ENCODE results near the gene RDH13. TPM values are rescaled to one million over a fixed set of nuclear protein-coding genes. Genes with fewer than 3 reads are reported as not detected.

Gene RDH13
- total RNA-seq, 1 experiment from 2014 or later: 31.1 TPM

- no peaks in the 10 kb centered on the region for H3K27me3 ChIP-seq (ENCODE audit: insufficient read depth, low read length)
- no peaks in the 10 kb centered on the region for H3K9me2 ChIP-seq (ENCODE audit: insufficient read depth)
- no peak overlapping the region for H2AFZ ChIP-seq (ENCODE audit: low read depth, low read length, poor library complexity, severe bottlenecking)
- H4K20me1 ChIP-seq (ENCODE audit: insufficient read depth): no peaks in the 10 kb centered on the region
- H3K9me3 ChIP-seq (ENCODE audit: control insufficient read depth in 1 of 2, insufficient read depth in 1 of 2, low read depth in 1 of 2, low read length in 2 of 2): no peaks in the 10 kb centered on the region
- ATAC-seq: no peak
- no TSS peak for BruUV-seq (replicated peaks)
- DNase-seq (ENCODE audit: low read depth, low spot score): no peak
- ChIA-PET CTCF (no interaction called here), RAD21 (ENCODE audit: low non-redundant PET in 1 of 2, low total read pairs in 2 of 2, uncharacterized antibody in 2 of 2, unreplicated experiment in 2 of 2) (no interaction called here), POLR2A (no interaction called here)
- H3K9ac ChIP-seq (ENCODE audit: low read length): no peak overlapping the region
- peaks cover 25 to 42% of the 10 kb centered on the region in 2 experiments; a peak in 3 of 4 replicates for H3K36me3 ChIP-seq (ENCODE audit: control insufficient read depth in 1 of 2, insufficient read depth in 2 of 2, low read length in 2 of 2)
- H3K4me1 ChIP-seq (ENCODE audit: control insufficient read depth in 1 of 2, insufficient read depth in 2 of 2, low read length in 2 of 2): no peaks in the 10 kb centered on the region
- H3K4me3 ChIP-seq (replicated peaks in 1 of 2; ENCODE audit: low read depth in 1 of 2, low read length in 2 of 2): no peak overlapping the region
- no peak overlapping the region for H3K27ac ChIP-seq (ENCODE audit: low read depth, low read length)
- TF ChIP-seq ZBTB33 (IDR thresholded peaks at IDR 0.05; ENCODE audit: extremely low read depth, insufficient replicate concordance, low read length): no peak
- intact Hi-C loops (cut with micrococcal nuclease): no loop called here
- H3K79me2 ChIP-seq (ENCODE audit: insufficient read depth, low read length): peaks cover 44% of the 10 kb centered on the region
- no peak overlapping the region for H3K4me2 ChIP-seq (ENCODE audit: low read length)
Observed at GRCh38 chr19:55047951-55048350, 15.0 kb downstream of the RDH13 start.

- Histone ChIP-seq H3K9me2 (ENCODE audit: insufficient read depth) (no peaks in the 10 kb centered on the region), H3K36me3 (ENCODE audit: control insufficient read depth in 1 of 2, insufficient read depth in 2 of 2, low read length in 2 of 2) (peaks cover 30 to 46% of the 10 kb centered on the region in 2 experiments; a peak in 3 of 4 replicates), H3K4me3 (replicated peaks in 1 of 2; ENCODE audit: low read depth in 1 of 2, low read length in 2 of 2) (no peak overlapping the region), H3K79me2 (ENCODE audit: insufficient read depth, low read length) (peaks cover 50% of the 10 kb centered on the region), H3K27me3 (ENCODE audit: insufficient read depth, low read length) (no peaks in the 10 kb centered on the region), H3K27ac (ENCODE audit: low read depth, low read length) (no peak overlapping the region), H3K9ac (ENCODE audit: low read length) (no peak overlapping the region), H3K4me2 (ENCODE audit: low read length) (no peak overlapping the region), H2AFZ (ENCODE audit: low read depth, low read length, poor library complexity, severe bottlenecking) (no peak overlapping the region), H3K4me1 (ENCODE audit: control insufficient read depth in 1 of 2, insufficient read depth in 2 of 2, low read length in 2 of 2) (no peaks in the 10 kb centered on the region), H4K20me1 (ENCODE audit: insufficient read depth) (no peaks in the 10 kb centered on the region), H3K9me3 (ENCODE audit: control insufficient read depth in 1 of 2, insufficient read depth in 1 of 2, low read depth in 1 of 2, low read length in 2 of 2) (no peaks in the 10 kb centered on the region)
- RAD21 ChIA-PET (ENCODE audit: low non-redundant PET in 1 of 2, low total read pairs in 2 of 2, uncharacterized antibody in 2 of 2, unreplicated experiment in 2 of 2): no interaction called here
- DNase-seq (ENCODE audit: low read depth, low spot score) (no peak), ATAC-seq (no peak)
- CTCF ChIA-PET: interaction anchor here (1.4 kb wide), 1 partner anchor 166 kb away, joined by 3 read pairs; no protein-coding TSS in a partner anchor
- POLR2A ChIA-PET: no interaction called here
- intact Hi-C loops (cut with micrococcal nuclease): no loop called here
- no TSS peak for BruUV-seq (replicated peaks)
- TF ChIP-seq SP1 (IDR thresholded peaks at IDR 0.05; ENCODE audit: low read depth) (no peak), YY1 (IDR thresholded peaks at IDR 0.05; ENCODE audit: extremely low read depth, insufficient replicate concordance, low read depth, low read length) (no peak), CTCF (IDR thresholded peaks at IDR 0.05 in 2 of 3, conservative IDR thresholded peaks at IDR 0.05 in 1 of 3; ENCODE audit: borderline replicate concordance in 1 of 3, insufficient read depth in 1 of 3, low read depth in 2 of 3, low read length in 2 of 3) (no peak), JUND (IDR thresholded peaks at IDR 0.05) (no peak), SIN3A (IDR thresholded peaks at IDR 0.05; ENCODE audit: low read depth) (no peak), FOSL1 (IDR thresholded peaks at IDR 0.05; ENCODE audit: low read depth) (no peak), ZFX (IDR thresholded peaks at IDR 0.05) (no peak), MAX (IDR thresholded peaks at IDR 0.05) (no peak), ELF1 (IDR thresholded peaks at IDR 0.05; ENCODE audit: borderline replicate concordance, low read depth) (no peak), POLR2AphosphoS5 (IDR thresholded peaks at IDR 0.05; ENCODE audit: low read depth, low read length) (no peak), TCF7L2 (IDR thresholded peaks at IDR 0.05; ENCODE audit: borderline replicate concordance, extremely low read depth, insufficient read depth, insufficient read length) (no peak), ATF3 (IDR thresholded peaks at IDR 0.05) (no peak), CEBPB (IDR thresholded peaks at IDR 0.05; ENCODE audit: low read depth) (no peak), EGR1 (IDR thresholded peaks at IDR 0.05; ENCODE audit: low read depth) (no peak)
Observed at GRCh38 chr19:55046975-55047622, 15.8 kb downstream of the RDH13 start.

All from HCT116 (cell line).